ENCODE results near the gene TNRC18. TPM values are rescaled to one million over a fixed set of nuclear protein-coding genes. Genes with fewer than 3 reads are reported as not detected.

TNRC18 gene
- total and polyA plus RNA-seq, 2 of the 8 experiments (the other 6 are each of a cell fraction or from before 2014, with no cell fraction given), result 1.7 to 8.6 TPM

GRCh38 chr7:5360971-5361370, 62.7 kb downstream of the TNRC18 start:
- Histone ChIP-seq H3K23ac (ENCODE audit: insufficient read length) (no peak overlapping the region), H3K79me2 (ENCODE audit: control insufficient read depth in 1 of 2, insufficient read depth in 2 of 2, low read length in 2 of 2) (no peaks in the 10 kb centered on the region), H2AFZ (ENCODE audit: low read length) (no peak overlapping the region), H4K8ac (ENCODE audit: extremely low read depth, insufficient read depth, low read length) (no peak overlapping the region), H4K20me1 (replicated peaks in 1 of 2; ENCODE audit: control insufficient read depth in 1 of 2, insufficient read depth in 2 of 2, low read length in 2 of 2) (peaks cover 0 to 5% of the 10 kb centered on the region in 2 experiments), H3K4me1 (replicated peaks in 1 of 4; ENCODE audit: control insufficient read depth in 3 of 4, insufficient read depth in 4 of 4, low read length in 3 of 4) (no peaks in the 10 kb centered on the region; a peak in 5 of 7 replicates), H3K23me2 (ENCODE audit: low read depth, low read length) (no peaks in the 10 kb centered on the region), H3K27me3 (replicated peaks in 1 of 4; ENCODE audit: control insufficient read depth in 3 of 4, extremely low read depth in 1 of 4, insufficient read depth in 3 of 4, low read length in 3 of 4) (no peaks in the 10 kb centered on the region), H2BK5ac (ENCODE audit: low read depth, low read length) (no peak overlapping the region), H3K4me3 (ENCODE audit: extremely low read depth in 1 of 4, insufficient read depth in 2 of 4, low read depth in 3 of 4, low read length in 4 of 4) (no peak overlapping the region), H3K27ac (ENCODE audit: low read depth, low read length) (no peak overlapping the region), H2BK120ac (replicated peaks; ENCODE audit: low read depth, low read length) (no peak overlapping the region), H3K4ac (replicated peaks; ENCODE audit: insufficient read length, low read depth, low read length) (no peak overlapping the region), H3K9ac (replicated peaks in 1 of 4; ENCODE audit: extremely low read depth in 1 of 4, low read depth in 3 of 4, low read length in 3 of 4) (no peak overlapping the region), H4K91ac (replicated peaks; ENCODE audit: insufficient read length, low read length) (no peak overlapping the region), H3K18ac (ENCODE audit: extremely low read depth, low read length) (no peak overlapping the region), H3K9me3 (ENCODE audit: insufficient read depth in 2 of 2, low read depth in 1 of 2, low read length in 1 of 2) (no peaks in the 10 kb centered on the region), H2AK5ac (ENCODE audit: low read depth, low read length) (no peak overlapping the region), H3K36me3 (ENCODE audit: control insufficient read depth in 2 of 4, insufficient read depth in 4 of 4, low read length in 3 of 4) (no peaks in the 10 kb centered on the region), H3K4me2 (ENCODE audit: insufficient read depth in 1 of 2, low read depth in 2 of 2, low read length in 2 of 2) (no peak overlapping the region), H3K79me1 (ENCODE audit: low read depth, low read length) (no peaks in the 10 kb centered on the region; the same call in 1 of the 2 replicates), H2BK12ac (ENCODE audit: low read depth, low read length) (no peak overlapping the region), H3K14ac (ENCODE audit: insufficient read length) (no peak overlapping the region), H3K56ac (replicated peaks; ENCODE audit: insufficient read length, low read depth, low read length) (no peak overlapping the region), H4K5ac (ENCODE audit: insufficient read length, low read depth, low read length) (no peak overlapping the region), H2BK15ac (ENCODE audit: low read length) (no peak overlapping the region), H2BK20ac (ENCODE audit: low read length) (no peak overlapping the region)
- CTCF ChIA-PET (ENCODE audit: partially characterized antibody), result interaction anchor here (0.6 to 1.6 kb wide), 6 partner anchors 10 to 198 kb away, joined by 3 read pairs; no protein-coding TSS in a partner anchor
- POLR2A ChIA-PET (ENCODE audit: partially characterized antibody), result interaction anchor here (1.0 kb wide), 1 partner anchor 11 kb away, joined by 4 read pairs; no protein-coding TSS in a partner anchor
- no peak for DNase-seq (ENCODE audit: low read depth in 1 of 2, low spot score in 2 of 2)
- WGBS, 2 experiments (ENCODE audit: extremely low coverage in 1 of 2, insufficient coverage in 1 of 2, insufficient read length in 1 of 2, insufficient replicate concordance in 2 of 2, low coverage in 1 of 2, low lambda C conversion rate in 2 of 2, missing lambda C conversion rate in 1 of 2), result 91% methylated on average over 15 of the region's 29 CpGs; no CpG with 5 or more reads in 1 of the 2 experiments
- TF ChIP-seq EZH2 (IDR thresholded peaks at IDR 0.05; ENCODE audit: low read depth, low read length, severe bottlenecking) (no peak), PHF8 (conservative IDR thresholded peaks at IDR 0.05; ENCODE audit: low read depth, low read length) (no peak), BRCA1 (IDR thresholded peaks at IDR 0.05; ENCODE audit: low read depth, low read length) (no peak)
- FAIRE-seq, result no peak
